ENCODE results near the gene LZTFL1. TPM values are rescaled to one million over a fixed set of nuclear protein-coding genes. Genes with fewer than 3 reads are reported as not detected.
A peak's percentile ranks its signal among the peaks of the same experiment; 100 is the strongest.

LZTFL1 gene
- total and polyA plus RNA-seq, 4 donors, result 3.4 to 11.8 (median 5.7) TPM

DNA sequence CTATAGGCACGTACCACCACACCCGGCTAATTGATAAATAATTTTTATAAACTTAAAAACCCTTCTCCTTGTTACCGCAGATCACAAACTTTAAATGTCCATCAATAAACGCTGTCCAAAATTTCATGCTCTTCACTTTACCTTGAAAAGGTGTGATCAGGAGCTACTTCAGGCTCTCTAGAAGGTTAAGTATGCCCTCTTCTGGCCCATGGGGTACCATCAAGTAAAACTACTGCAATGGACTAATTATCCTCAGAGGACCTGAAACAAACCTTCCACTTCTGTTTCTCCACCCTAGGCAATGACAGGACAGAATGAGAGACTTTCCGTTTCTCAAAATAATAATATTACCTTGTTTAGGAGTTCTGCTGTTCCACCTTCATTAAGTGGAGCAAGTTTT is 9.2 kb downstream of the LZTFL1 start:
- WGBS, result 95% methylated on average over 5 of the region's 5 CpGs
- no peak for DNase-seq (ENCODE audit: low spot score)
- Histone ChIP-seq H3K4me3 (ENCODE audit: low read depth in 1 of 3, low read length in 3 of 3) (no peak overlapping the region), H3K4me1 (ENCODE audit: control insufficient read depth in 4 of 4, insufficient read depth in 4 of 4, low read length in 3 of 4) (peaks cover 0 to 4% (median 2%) of the 10 kb centered on the region in 4 donors), H3K27ac (ENCODE audit: low read depth in 1 of 2, low read length in 2 of 2) (no peak overlapping the region), H3K27me3 (ENCODE audit: control insufficient read depth in 4 of 4, insufficient read depth in 4 of 4, low read length in 3 of 4) (no peaks in the 10 kb centered on the region), H3K9me3 (ENCODE audit: control insufficient read depth in 4 of 4, low read length in 3 of 4) (no peaks in the 10 kb centered on the region), H3K9ac (ENCODE audit: low read depth in 1 of 2, low read length in 2 of 2) (no peak overlapping the region), H3K36me3 (ENCODE audit: control insufficient read depth in 4 of 4, insufficient read depth in 3 of 4, low read depth in 1 of 4, low read length in 3 of 4) (peaks cover 0 to 46% (median 29%) of the 10 kb centered on the region in 4 donors)
- TF ChIP-seq, protein P1, sequence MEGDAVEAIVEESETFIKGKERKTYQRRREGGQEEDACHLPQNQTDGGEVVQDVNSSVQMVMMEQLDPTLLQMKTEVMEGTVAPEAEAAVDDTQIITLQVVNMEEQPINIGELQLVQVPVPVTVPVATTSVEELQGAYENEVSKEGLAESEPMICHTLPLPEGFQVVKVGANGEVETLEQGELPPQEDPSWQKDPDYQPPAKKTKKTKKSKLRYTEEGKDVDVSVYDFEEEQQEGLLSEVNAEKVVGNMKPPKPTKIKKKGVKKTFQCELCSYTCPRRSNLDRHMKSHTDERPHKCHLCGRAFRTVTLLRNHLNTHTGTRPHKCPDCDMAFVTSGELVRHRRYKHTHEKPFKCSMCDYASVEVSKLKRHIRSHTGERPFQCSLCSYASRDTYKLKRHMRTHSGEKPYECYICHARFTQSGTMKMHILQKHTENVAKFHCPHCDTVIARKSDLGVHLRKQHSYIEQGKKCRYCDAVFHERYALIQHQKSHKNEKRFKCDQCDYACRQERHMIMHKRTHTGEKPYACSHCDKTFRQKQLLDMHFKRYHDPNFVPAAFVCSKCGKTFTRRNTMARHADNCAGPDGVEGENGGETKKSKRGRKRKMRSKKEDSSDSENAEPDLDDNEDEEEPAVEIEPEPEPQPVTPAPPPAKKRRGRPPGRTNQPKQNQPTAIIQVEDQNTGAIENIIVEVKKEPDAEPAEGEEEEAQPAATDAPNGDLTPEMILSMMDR (IDR thresholded peaks at IDR 0.05; ENCODE audit: low read depth, low read length, missing input control), result peak; percentile 11
- TF ChIP-seq HNF4A (conservative IDR thresholded peaks at IDR 0.05) (no peak), RAD21 (IDR thresholded peaks at IDR 0.05) (peak; percentile 61 to 68)

DNA sequence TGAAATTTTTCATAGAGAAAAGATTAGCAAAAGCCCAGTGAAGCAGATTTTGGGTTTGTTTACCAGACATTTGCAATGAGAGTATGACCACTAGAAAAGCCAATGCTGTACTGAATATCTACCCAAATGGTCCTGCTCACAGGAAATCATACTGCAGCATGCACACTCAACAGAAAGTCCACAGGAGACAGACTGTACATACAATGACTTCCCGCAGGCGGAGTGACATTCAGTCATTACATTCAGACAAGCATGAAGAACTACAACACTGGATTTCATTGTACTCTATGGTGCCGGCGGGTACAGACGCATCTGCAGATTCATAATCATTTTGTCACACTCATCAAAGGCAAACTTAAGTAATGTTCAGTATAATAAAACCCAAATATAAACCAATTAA is 11.8 kb downstream of the LZTFL1 start:
- no peak overlapping the region for H3K4me3 ChIP-seq (ENCODE audit: low read depth in 1 of 3, low read length in 3 of 3)
- H3K27ac ChIP-seq (ENCODE audit: low read depth in 1 of 2, low read length in 2 of 2), result no peak overlapping the region
- no peak for DNase-seq (ENCODE audit: low spot score)
- H3K36me3 ChIP-seq (ENCODE audit: control insufficient read depth in 4 of 4, insufficient read depth in 3 of 4, low read depth in 1 of 4, low read length in 3 of 4), result peaks cover 0 to 58% (median 36%) of the 10 kb centered on the region in 4 donors
- TF ChIP-seq HNF4A (conservative IDR thresholded peaks at IDR 0.05) (no peak), FOXA1 (IDR thresholded peaks at IDR 0.05) (no peak), GABPA (IDR thresholded peaks at IDR 0.05 in 1 of 2, conservative IDR thresholded peaks at IDR 0.05 in 1 of 2) (no peak), FOXA2 (IDR thresholded peaks at IDR 0.05) (no peak), JUND (IDR thresholded peaks at IDR 0.05) (no peak), RXRA (IDR thresholded peaks at IDR 0.05) (no peak), HNF4G (IDR thresholded peaks at IDR 0.05) (no peak)
- no peak overlapping the region for H3K9ac ChIP-seq (ENCODE audit: low read depth in 1 of 2, low read length in 2 of 2)
- no peaks in the 10 kb centered on the region for H3K4me1 ChIP-seq (ENCODE audit: control insufficient read depth in 4 of 4, insufficient read depth in 4 of 4, low read length in 3 of 4)
- H3K9me3 ChIP-seq (ENCODE audit: control insufficient read depth in 4 of 4, low read length in 3 of 4), result no peaks in the 10 kb centered on the region
- no peaks in the 10 kb centered on the region for H3K27me3 ChIP-seq (ENCODE audit: control insufficient read depth in 4 of 4, insufficient read depth in 4 of 4, low read length in 3 of 4)
- 89% methylated on average over 5 of the region's 5 CpGs for WGBS

DNA sequence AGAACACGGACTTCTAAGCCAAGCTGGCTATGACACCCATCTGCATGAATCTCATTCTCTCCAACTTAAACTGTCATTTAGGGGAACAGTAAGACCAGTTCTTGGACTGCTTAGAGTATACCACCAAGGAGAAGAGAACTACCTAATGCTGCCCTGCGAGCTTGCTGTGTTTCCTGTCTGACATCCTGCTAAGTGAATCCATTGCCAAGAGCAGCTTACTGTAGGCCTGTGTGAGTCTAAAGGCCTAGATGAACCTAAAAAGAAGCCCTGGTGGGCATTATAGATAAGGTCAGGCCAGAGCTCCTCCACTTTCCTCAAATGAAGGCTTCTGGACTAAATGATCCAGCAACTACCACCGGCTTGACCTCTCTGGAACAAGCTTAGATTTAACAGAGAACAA is 15.0 kb downstream of the LZTFL1 start:
- TF ChIP-seq, protein P2, sequence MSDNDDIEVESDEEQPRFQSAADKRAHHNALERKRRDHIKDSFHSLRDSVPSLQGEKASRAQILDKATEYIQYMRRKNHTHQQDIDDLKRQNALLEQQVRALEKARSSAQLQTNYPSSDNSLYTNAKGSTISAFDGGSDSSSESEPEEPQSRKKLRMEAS (IDR thresholded peaks at IDR 0.05), result no peak
- TF ChIP-seq FOXA1 (IDR thresholded peaks at IDR 0.05), result no peak
- no peak for TF ChIP-seq SP1 (IDR thresholded peaks at IDR 0.05)
- TF ChIP-seq, protein P3, sequence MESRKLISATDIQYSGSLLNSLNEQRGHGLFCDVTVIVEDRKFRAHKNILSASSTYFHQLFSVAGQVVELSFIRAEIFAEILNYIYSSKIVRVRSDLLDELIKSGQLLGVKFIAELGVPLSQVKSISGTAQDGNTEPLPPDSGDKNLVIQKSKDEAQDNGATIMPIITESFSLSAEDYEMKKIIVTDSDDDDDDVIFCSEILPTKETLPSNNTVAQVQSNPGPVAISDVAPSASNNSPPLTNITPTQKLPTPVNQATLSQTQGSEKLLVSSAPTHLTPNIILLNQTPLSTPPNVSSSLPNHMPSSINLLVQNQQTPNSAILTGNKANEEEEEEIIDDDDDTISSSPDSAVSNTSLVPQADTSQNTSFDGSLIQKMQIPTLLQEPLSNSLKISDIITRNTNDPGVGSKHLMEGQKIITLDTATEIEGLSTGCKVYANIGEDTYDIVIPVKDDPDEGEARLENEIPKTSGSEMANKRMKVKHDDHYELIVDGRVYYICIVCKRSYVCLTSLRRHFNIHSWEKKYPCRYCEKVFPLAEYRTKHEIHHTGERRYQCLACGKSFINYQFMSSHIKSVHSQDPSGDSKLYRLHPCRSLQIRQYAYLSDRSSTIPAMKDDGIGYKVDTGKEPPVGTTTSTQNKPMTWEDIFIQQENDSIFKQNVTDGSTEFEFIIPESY (IDR thresholded peaks at IDR 0.05), result no peak
- TF ChIP-seq HNF4A (conservative IDR thresholded peaks at IDR 0.05), result no peak
- TF ChIP-seq GABPA (IDR thresholded peaks at IDR 0.05 in 1 of 2, conservative IDR thresholded peaks at IDR 0.05 in 1 of 2), result no peak
- TF ChIP-seq, protein P1 (IDR thresholded peaks at IDR 0.05; ENCODE audit: low read depth, low read length, missing input control), result no peak
- TF ChIP-seq HNF4G (IDR thresholded peaks at IDR 0.05), result no peak
- no peak for TF ChIP-seq YY1 (IDR thresholded peaks at IDR 0.05)
- no peak for TF ChIP-seq JUND (IDR thresholded peaks at IDR 0.05)
- TF ChIP-seq TAF1 (conservative IDR thresholded peaks at IDR 0.05), result no peak
- no peak for TF ChIP-seq FOXA2 (IDR thresholded peaks at IDR 0.05)
- DNase-seq (ENCODE audit: low spot score), result no peak
- H3K4me1 ChIP-seq (ENCODE audit: control insufficient read depth in 4 of 4, insufficient read depth in 4 of 4, low read length in 3 of 4), result no peaks in the 10 kb centered on the region
- 89% methylated on average over 3 of the region's 3 CpGs for WGBS
- no peak overlapping the region for H3K27ac ChIP-seq (ENCODE audit: low read depth in 1 of 2, low read length in 2 of 2)
- H3K9me3 ChIP-seq (ENCODE audit: control insufficient read depth in 4 of 4, low read length in 3 of 4), result no peaks in the 10 kb centered on the region
- no peak overlapping the region for H3K9ac ChIP-seq (ENCODE audit: low read depth in 1 of 2, low read length in 2 of 2)
- H3K36me3 ChIP-seq (ENCODE audit: control insufficient read depth in 4 of 4, insufficient read depth in 3 of 4, low read depth in 1 of 4, low read length in 3 of 4), result peaks cover 0 to 53% (median 35%) of the 10 kb centered on the region in 4 donors
- no peaks in the 10 kb centered on the region for H3K27me3 ChIP-seq (ENCODE audit: control insufficient read depth in 4 of 4, insufficient read depth in 4 of 4, low read length in 3 of 4)
- H3K4me3 ChIP-seq (ENCODE audit: low read depth in 1 of 3, low read length in 3 of 3), result no peak overlapping the region
